ENCODE data around the gene OSBPL5. TPM values are rescaled to one million over a fixed set of nuclear protein-coding genes. Genes with fewer than 3 reads are reported as not detected.

OSBPL5 gene
- total RNA-seq, 1 experiment from 2014 or later: 6.4 TPM

- H3K36me3 ChIP-seq (ENCODE audit: low read depth): no peaks in the 10 kb centered on the region
- no peaks in the 10 kb centered on the region for H3K9me2 ChIP-seq (ENCODE audit: insufficient read depth)
- no peak overlapping the region for H3K4me2 ChIP-seq
- ChIA-PET POLR2A (ENCODE audit: unreplicated experiment) (no interaction called here), CTCF (no interaction called here)
- no peaks in the 10 kb centered on the region for H3F3A ChIP-seq (ENCODE audit: insufficient read depth, low read depth)
- TF ChIP-seq CTCF (conservative IDR thresholded peaks at IDR 0.05) (no peak), EZH2 (IDR thresholded peaks at IDR 0.05; ENCODE audit: low read depth) (no peak)
- intact Hi-C loops (cut with micrococcal nuclease; ENCODE audit: unreplicated experiment): no loop called here
- no peaks in the 10 kb centered on the region for H4K20me1 ChIP-seq (ENCODE audit: insufficient read depth)
- H3K4me3 ChIP-seq: no peak overlapping the region
- no peak overlapping the region for H2AFZ ChIP-seq
- H3K27me3 ChIP-seq (ENCODE audit: insufficient read depth, low read depth): no peaks in the 10 kb centered on the region
- DNase-seq: no peak
- no peak overlapping the region for H3K27ac ChIP-seq
- no peaks in the 10 kb centered on the region for H3K4me1 ChIP-seq (replicated peaks; ENCODE audit: insufficient read depth)
- no peaks in the 10 kb centered on the region for H3K79me2 ChIP-seq (ENCODE audit: low read depth)
- H3K9me3 ChIP-seq (ENCODE audit: insufficient read depth, low read depth): no peaks in the 10 kb centered on the region
- BruUV-seq (replicated peaks): no TSS peak
Measured at GRCh38 chr11:3134651-3135480, 30.2 kb downstream of the OSBPL5 start.

- H4K20me1 ChIP-seq (ENCODE audit: insufficient read depth): no peaks in the 10 kb centered on the region
Measured at GRCh38 chr11:3134218-3134621, 30.9 kb downstream of the OSBPL5 start.

More at GRCh38 chr11:3134218-3134621, 30.9 kb downstream of the OSBPL5 start:
- Histone ChIP-seq H3K27me3 (ENCODE audit: insufficient read depth, low read depth) (no peaks in the 10 kb centered on the region), H3K4me2 (no peak overlapping the region), H3K9me3 (ENCODE audit: insufficient read depth, low read depth) (no peaks in the 10 kb centered on the region), H3F3A (ENCODE audit: insufficient read depth, low read depth) (no peaks in the 10 kb centered on the region), H3K27ac (no peak overlapping the region), H3K4me3 (no peak overlapping the region), H2AFZ (no peak overlapping the region), H3K79me2 (ENCODE audit: low read depth) (no peaks in the 10 kb centered on the region), H3K4me1 (replicated peaks; ENCODE audit: insufficient read depth) (no peaks in the 10 kb centered on the region), H3K9me2 (ENCODE audit: insufficient read depth) (no peaks in the 10 kb centered on the region), H3K36me3 (ENCODE audit: low read depth) (no peaks in the 10 kb centered on the region)
- CTCF ChIA-PET: no interaction called here
- no TSS peak for BruUV-seq (replicated peaks)
- TF ChIP-seq EZH2 (IDR thresholded peaks at IDR 0.05; ENCODE audit: low read depth): no peak
- TF ChIP-seq CTCF (conservative IDR thresholded peaks at IDR 0.05): no peak
- POLR2A ChIA-PET (ENCODE audit: unreplicated experiment): interaction anchor here (0.6 kb wide), 1 partner anchor 10 kb away, joined by 3 read pairs; no protein-coding TSS in a partner anchor
- intact Hi-C loops (cut with micrococcal nuclease; ENCODE audit: unreplicated experiment): no loop called here
- DNase-seq: no peak
